Measurements from ENCODE around the gene SMARCB1.

The SMARCB1 gene

DNA sequence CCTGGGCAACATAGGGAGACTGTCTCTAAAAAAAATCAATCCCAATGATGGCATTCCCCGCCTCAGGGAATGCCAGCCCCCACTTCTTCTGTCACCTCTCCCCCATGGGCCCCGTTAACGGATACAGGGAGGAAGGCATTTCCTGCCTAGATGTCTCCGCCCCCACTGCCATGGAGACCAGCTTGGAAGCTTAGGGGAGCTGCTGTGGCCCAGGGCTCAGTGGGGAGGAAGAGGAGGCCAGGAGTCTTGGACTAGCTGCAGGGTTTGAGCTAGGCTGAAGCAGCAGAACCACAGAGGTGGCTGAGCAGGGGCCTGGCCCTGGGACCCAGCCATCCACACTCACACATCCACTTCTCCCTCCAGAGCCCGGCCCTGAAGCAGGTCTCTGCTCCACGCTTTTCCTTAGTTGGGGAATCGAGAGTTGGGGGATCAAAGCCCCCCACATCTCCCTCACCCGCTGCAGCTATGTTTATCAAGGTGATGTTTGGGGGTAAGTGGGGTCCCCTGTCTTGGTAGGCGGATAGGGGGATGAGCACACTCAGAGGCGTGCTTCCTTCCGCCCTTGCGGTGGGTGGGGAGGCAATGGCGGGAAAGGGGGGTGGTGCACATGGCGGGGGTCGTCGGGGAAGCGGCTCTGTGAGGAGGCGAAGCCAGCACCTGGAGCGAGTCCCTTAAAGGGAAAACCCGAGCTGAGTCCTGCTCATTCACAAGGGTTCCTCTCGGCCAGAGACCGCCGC is 23.8 kb upstream of the SMARCB1 start, which contains the start of gene C22orf15:
C22orf15 (plus strand) TSS at position 149 of the 737 bp plus-strand sequence; CDS start at position 466, 317 bp downstream.
- no peak for DNase-seq (ENCODE audit: low read depth)

- no peak for DNase-seq (ENCODE audit: low read depth)
Observed at GRCh38 chr22:23763579-23763945, 23.2 kb upstream of the SMARCB1 start.

- DNase-seq (ENCODE audit: low read depth): no peak
Observed at GRCh38 chr22:23763954-23764353, 22.8 kb upstream of the SMARCB1 start.

GRCh38 chr22:23764899-23765881 is 21.6 kb upstream of the SMARCB1 start:
- DNase-seq (ENCODE audit: low read depth): no peak

DNA sequence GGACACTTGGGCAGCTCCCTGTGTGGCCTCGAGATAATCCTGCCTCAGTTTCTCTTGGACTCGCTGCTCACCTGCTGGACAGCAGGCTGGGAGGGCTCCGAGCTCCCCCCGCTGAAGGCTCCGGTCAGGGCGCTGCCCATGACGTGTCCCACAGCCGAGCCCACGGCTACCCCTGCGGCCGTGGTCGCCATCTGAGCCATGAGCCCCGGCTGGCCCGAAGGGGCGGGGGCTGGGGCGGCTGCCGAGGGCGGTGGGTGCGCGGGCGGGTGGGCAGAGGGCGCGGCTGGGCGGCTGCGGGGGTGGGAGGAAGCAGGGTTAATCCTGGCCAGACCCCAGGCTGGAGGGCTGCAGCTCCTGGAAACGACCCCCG is 19.5 kb upstream of the SMARCB1 start:
- DNase-seq (ENCODE audit: low read depth): no peak

DNA sequence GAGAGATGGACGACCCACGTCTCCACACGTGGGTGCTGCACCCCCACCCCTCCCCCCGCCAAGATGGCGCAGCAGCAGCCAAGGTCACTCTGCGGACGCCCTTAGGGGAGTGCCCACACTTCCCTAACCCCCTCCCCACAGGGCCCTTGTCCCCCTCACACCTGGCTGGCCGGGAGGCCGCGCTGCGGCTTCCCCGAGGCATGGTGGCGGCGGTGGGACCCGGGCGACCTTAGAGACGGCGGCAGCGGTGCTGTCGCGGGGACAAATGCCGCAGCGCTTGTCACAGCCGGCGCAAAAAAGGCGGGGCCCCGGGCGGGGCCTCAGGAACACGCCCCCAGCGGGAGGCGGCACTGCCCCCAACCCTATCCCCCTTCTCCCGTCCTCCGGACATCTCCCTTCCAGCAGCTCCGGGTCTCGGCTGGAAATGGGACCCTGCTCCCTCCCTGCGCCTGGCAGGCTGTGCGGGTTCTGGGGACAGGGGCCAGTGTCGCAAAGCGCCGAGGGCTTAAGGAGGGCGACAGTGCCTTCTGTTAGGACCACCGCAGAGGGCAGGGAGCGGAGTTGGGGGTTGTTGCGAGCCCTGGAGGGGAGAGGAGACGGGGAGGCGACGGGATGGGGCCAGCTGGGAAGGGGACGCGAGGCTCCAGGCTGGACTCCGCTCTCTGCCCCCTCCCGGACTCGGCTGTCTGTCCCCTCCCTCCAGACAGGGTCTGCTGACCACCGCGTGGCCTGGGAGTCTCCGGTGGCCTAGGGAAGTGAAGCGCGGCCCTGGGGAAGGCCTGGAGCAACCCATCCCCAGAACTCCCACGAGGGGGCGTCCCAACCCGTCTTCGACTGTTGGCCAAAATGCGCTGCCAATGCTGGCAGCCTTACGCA is 18.9 kb upstream of the SMARCB1 start, which contains the start of gene CHCHD10:
CHCHD10 (minus strand) TSS at position 300 of the 876 bp plus-strand sequence; CDS start at position 202, 98 bp downstream.
- peak; percentile 80 for DNase-seq (ENCODE audit: low read depth)

- no peak for DNase-seq (ENCODE audit: low read depth)
Observed at GRCh38 chr22:23769321-23769965, 17.3 kb upstream of the SMARCB1 start.

GRCh38 chr22:23772315-23772648 is 14.5 kb upstream of the SMARCB1 start:
- DNase-seq (ENCODE audit: low read depth): no peak

- no peak for DNase-seq (ENCODE audit: low read depth)
Observed at GRCh38 chr22:23772649-23773473, 13.9 kb upstream of the SMARCB1 start, which contains the start of gene MMP11. Gene MMP11 (plus strand): TSS chr22:23772849. CDS start chr22:23772871, 22 bp downstream.

- DNase-seq (ENCODE audit: low read depth): no peak
Observed at GRCh38 chr22:23773483-23774113, 13.2 kb upstream of the SMARCB1 start.

DNA sequence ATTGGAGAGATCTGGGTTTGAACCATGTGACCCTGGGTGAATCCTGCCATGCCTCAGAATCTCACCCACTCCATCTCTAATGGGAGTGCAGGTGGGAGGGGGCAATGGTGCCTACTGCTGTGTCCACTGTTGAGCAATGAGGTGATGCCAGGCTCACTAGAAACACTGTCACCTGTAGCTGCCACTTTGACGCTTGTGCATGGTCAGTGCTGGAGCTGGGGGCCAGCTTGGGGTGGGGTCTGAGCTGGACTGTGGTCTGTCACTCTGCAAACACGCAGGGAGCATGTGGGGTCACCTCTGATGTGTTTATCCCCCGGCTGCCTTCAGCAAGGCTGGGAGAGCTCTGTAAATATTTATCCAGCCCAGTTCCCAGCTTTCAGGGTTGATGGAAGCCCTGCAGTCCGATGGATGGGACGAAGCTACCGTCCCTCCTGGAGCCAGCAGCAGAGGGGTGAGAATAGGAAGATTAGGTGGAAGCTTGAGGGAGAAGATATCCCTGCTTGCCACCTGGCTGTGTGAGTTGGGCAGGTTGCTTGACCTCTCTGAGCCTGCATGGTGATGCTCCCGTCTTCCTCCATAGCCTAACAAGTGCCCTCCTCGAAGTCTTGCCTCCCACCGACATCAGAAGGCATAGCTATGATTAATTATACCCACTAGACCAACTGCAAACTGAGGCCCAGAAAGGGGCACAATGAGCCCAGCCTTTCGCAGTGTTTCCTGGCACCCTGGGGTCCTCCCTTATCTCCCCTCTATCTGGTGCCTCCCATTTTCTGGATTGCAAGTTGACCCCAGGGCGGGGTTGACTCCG is 12.4 kb upstream of the SMARCB1 start:
- DNase-seq (ENCODE audit: low read depth): no peak

DNA sequence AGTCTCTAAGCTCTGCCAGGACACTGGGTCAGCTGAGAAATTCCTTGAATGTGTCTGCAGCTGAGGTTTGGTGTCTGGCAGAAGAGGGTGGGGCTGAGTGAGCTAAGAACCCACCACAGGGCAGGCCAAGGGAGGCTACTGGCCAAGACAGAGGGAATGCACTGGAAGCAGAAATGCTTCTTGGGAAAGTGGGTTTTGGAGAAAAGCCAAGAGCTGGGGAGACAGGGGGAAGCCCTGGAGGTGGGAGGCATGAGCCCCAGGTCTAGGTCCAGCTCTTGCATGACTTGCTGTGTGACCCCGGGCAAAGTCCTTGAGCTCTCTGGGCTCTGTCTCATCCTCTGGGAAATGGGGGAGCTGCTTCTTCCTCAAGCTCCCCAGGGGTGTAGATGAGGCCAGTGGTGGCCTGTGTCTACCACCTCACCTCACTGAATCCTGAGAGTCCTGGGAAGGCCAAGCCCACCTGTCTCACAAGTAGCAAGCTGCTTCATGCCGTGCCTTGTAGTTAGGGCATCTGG is 11.8 kb upstream of the SMARCB1 start:
- no peak for DNase-seq (ENCODE audit: low read depth)

DNA sequence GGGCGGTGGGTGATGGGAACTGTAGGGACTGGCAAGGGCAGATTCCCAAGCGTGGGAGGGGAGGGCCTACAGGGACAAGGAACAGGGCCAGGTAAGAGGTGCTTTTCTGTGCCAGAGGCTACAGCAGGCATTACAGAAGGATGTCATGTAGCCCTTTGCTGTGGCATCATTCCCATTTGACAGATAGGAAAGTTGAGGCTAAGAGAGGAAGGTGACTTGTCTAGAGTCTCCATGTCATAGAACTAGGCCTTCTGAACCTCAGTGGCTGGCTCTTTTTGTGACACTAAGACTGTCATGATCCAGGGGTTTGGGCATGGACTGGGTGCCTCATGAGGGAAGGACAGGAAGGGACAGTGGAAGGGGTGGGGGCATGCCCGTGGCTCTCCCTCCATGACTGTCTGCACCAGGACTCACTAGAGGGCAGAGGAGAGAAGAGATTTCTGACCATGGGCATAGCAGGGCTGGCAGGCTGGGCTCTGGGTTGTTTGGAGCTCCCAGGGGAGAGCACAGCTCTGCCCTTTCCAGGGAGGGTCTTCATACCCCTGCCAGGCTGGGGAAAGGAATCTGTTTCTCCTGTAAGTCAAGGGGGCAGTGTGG is 10.9 kb upstream of the SMARCB1 start:
- no peak for DNase-seq (ENCODE audit: low read depth)

DNA sequence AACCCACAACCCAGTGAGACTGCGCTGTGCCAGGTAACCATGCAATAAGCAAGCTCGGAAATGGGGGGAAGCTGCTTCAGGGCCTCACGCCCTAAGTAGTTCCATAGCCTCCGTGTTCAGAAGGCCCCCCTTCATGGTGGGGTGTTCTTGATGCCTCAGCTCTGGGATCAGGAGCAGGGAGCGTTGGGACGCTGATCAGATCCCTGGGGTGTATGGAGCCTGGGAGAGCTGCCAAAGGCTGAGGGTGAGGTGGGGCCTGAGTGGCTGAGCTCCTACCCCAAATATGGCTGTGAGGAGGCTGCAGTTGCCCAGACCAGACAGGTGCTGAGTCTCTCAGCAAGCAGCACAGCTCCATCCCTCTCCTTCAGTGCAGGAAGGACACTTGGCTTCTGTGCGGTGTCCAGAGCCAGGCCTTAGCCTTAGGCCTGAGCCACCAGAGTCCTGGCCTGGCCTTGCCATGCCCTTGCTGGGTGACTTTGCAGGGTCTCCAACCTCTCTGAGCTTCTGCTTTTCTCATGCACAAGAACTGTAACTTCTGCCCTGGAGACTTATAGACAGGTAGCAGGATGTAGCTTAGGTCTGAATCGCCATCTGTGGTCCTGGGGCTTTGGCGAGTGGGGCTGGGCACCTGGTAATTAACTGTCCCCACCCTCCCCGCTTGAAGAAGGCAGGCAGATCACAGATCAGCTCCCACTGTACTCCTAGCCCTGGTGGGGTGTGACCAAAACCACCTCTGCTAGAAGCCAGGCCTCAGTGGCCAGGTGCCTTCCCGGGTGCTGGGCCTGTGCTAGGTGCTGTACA is 8.8 kb upstream of the SMARCB1 start:
- no peak for DNase-seq (ENCODE audit: low read depth)

- DNase-seq (ENCODE audit: low read depth): no peak
Observed at GRCh38 chr22:23778577-23778900, 8.2 kb upstream of the SMARCB1 start.

GRCh38 chr22:23779083-23779482 is 7.7 kb upstream of the SMARCB1 start:
- no peak for DNase-seq (ENCODE audit: low read depth)

- no peak for DNase-seq (ENCODE audit: low read depth)
Observed at GRCh38 chr22:23779731-23780130, 7.0 kb upstream of the SMARCB1 start.

All from CMK (cell line).